NCI-H524 (cell line): ENCODE measurements around the gene BRICD5.
"Not testable (repeated sequence)": the region's sequence is repeated elsewhere in the genome, so short reads cannot be mapped to it uniquely, and the experiment has no call there.

Experiments used
- DNase-seq, 2 experiments: peaks; one replicate each; lab custom pipeline; 2025; lab: John Stamatoyannopoulos, UW

Gene BRICD5

DNA sequence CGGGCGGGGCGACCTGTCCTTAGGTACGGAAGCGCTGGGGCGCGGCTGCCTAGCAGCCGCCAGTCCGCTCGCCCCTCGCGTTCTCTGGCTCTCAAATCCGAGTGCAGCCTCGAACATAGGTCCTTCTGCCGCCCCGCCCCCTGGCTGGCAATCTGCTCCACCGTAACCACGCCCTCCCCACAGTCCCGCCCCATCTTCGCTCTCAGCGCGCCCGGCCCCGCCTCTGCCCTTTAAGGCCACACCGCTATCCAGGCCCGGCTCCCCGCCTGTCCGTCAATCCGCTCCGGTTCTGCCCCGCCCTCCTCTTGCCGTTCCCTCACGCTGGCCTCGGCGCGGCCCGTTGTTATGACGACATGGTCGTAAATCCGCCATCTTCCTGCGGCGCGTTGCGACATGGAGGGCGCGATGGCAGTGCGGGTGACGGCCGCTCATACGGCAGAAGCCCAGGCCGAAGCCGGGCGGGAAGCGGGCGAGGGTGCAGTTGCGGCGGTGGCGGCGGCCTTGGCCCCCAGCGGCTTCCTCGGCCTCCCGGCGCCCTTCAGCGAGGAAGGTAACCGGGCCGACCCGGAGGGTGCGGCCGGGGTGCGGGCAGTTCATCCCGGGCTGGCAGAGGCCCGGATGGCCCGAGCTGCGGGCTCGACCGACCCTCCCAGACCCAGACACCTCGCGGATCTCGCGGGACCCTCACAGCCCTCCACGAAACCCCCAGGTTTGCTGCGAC, 12.7 kb upstream of the BRICD5 start, which contains the start of gene E4F1:
Gene E4F1 (plus strand): TSS at position 371 of the 721 bp plus-strand sequence. CDS start 23 bp downstream, at position 394.
- DNase-seq, result peak; percentile 99

DNA sequence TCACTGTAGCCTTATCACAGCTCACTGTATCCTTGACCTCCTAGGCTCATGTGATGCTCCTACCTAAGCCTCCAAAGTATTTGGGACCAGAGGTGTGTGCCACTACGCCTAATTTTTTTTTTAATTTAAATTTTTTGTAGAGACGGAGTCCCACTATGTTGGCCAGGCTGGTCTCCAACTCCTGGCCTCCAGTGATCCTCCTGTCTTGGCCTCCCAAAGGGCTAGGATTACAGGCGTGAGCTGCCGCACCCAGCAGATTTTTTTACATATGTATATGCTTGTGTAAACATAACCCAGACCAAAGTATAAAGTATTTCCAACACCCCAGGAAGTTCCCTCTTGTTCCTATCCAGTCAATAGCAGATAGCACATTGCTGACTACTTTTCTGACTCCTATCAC, 5.7 kb upstream of the BRICD5 start:
- no peak for DNase-seq

DNA sequence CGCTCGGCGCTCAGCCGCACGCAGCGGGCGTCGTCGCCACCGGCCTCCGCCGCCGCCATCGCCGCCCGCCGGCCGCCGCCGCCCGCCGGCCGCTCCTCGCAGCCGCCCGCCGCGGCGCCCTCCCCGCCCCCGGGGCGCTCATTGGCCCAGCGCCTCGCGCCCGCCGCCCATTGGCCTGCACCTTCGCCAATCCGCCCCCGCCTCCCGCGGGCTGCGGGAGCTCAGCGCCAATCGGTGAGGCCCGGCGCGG, 4.0 kb upstream of the BRICD5 start, which contains the start of gene PGP:
Gene PGP (minus strand): TSS at position 122 of the 250 bp plus-strand sequence. CDS start 63 bp downstream, at position 59.
- DNase-seq, result no peak

DNA sequence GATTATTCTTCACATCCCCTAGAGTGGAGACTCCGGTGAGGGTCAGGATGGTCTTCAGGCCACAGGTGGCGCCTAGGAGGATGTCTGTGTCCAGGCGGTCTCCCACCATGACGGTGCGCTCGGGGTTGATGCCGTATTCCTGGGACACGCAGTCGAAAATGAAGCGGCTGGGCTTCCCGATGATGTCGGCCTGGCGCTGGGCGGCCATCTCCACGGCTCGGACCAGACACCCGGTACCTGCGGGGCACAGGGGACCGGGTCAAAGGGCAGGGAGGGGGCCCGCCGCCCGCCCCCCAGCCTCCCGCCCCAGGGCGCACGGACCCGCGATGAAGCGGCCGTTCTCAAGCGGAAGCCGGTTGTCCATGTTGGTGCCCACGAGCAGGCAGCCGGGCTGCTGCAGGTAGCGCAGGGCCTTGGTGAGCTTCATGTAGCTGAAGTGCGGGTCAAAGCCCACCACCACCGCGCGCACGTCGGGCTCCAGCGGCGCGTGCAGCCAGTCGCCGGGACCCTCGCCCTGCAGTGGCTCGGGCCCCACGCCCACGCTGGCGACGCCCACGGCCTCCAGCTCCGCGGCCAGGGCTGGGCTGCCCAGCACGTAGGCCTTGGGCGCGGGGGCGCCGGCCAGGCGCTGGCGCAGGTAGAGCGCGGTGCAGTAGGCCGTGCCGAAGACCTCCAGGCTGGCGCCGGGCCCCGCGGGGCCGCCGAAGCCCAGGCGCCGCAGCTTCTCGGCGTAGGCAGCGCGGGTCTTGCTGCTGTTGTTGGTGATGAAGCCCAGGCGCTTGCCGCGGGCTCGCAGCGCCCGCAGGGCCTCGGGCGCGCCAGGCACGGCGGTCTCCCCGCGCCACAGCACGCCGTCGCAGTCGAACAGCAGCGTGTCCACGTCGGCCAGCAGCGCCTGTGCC, 3.4 kb upstream of the BRICD5 start:
- peak in 1 of 2 experiments; percentile 25 for DNase-seq

DNA sequence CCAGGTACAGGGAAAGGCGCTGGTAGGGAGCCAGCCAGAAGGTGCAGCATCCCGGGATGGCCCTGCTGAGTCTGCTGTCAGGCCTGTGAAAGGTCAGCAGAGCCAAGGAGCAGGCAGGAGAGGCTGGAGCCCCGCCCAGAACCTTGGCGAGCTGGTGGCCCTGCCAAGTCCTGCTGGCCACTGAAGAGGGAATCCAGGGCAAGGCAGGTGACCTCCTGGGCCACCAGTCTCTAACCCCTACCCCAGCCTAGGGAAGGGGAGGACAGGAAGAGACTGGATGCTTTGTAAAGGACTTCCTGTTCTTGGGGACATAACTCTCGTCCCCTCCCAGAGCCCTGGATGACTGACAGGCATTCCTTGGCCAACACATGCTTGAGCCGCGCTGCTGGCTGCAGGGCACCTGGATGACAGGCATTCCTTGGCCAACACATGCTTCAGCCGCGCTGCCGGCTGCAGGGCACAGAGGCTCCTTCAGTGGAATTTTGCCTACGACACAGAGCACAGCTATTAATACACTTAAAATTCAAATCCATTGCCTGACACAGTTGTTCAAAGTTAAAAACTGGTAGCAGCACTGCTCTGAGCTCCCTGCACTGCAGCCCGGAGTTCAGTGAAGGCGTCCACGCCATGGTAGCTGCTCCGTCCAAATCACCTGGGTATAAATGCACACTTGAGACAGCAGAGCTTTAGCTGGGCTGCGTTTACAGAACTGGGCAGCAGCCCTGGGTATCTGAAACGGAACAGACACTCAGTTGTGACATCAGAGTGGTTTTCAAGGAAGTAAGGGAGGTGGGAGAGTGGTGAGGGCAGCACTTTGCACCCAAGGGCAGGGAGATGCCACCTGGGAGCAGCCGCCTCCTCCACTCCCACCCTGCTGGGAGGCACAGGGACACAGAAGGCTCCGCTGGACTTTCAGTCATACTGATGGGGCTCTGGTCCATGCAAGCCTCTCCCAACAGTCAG, 2.0 kb upstream of the BRICD5 start:
- no peak for DNase-seq

DNA sequence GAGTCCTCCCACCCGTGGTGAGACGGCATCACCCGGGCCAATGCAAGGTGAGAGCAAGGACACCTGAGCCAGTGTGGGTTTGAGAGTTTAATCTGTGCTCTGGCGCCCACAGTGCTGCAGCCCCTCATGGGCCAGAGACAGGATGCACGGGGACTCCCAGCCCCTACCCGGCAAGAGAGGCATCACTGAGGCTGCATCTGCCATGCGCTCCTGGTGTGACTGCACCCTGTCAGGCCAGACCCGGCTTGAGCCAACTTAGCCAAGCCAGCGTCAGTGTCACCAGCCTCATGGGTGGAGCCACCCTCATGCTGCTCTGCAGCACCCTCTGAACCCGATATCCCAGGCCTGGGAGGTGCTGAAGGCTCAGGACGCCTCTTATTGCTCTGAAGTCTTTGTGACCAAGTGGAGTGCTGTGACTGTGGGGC, 1.3 kb upstream of the BRICD5 start:
- no peak for DNase-seq

DNA sequence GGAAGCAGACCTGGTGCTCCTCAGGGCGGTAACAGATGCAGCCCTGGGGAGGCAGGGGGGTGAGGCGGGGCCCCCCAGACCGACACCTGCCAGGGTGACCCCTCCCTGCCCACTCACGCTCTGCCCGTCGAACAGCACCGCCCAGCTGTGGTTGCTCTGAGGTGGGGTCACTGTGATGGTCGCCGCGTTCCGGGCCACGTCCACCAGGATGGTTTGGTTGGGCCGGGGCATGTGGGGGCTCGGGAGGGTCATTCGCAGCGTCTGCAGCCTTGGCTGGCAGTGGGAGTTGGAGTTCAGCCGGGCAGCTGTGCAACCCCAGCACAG, 692 bp downstream of the BRICD5 start:
- no peak for DNase-seq

DNA sequence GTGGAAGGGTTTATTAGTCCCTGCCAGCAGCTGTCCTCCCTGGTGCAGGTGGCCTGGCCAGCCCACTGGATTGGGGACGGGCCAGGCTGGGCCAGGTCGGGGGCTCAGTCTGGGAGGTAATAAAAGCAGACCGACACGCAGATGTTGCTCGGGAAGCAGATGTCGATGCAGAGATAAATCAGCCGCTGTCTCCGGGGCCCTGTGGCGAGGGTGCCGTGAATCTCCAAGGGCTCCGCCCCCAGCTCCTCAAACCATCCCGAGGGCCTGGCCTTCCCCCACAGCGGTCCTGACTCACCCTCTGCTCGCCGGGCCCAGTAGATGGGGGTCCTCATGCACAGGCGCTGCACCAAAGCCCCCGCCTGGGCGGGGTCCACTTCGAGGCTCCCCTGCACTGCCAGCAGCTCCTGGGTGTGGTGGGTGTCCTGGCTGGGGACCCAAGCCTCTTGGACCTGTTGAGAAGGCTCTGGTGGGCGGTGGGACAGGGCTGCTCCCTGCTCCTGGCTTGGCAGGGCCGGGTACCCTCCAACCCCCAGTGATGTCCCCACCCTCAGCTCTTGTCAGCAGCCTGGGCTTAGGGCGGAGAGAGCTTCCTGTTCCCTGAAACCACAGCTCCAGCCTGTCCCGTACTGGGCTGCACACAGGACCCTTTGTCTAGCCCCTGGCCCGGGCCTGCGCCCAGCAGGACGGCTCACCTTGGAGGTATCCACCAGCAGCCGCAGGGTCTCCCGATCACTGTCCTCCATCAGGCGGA, 1.2 kb downstream of the BRICD5 start:
- DNase-seq, result peak in 1 of 2 experiments; percentile 37

DNA sequence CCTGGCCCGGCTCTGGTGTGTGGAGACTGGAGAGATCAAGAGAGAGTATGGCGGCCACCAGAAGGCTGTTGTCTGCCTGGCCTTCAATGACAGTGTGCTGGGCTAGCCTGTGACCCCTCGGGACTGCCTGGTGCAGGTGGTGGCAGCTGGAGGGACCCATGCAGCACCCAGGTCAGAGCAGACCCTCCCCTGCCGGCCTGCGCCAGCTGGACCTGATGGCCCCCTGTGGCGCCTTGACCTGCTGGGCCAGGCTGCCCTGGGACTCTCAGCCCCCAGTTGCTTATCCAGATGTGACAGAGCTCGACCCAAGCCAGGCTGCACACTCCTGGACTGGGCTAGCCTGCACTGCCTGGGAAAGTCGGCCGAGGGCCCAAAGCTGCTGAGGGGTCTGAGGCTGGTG, 1.9 kb downstream of the BRICD5 start:
- DNase-seq, result no peak

DNA sequence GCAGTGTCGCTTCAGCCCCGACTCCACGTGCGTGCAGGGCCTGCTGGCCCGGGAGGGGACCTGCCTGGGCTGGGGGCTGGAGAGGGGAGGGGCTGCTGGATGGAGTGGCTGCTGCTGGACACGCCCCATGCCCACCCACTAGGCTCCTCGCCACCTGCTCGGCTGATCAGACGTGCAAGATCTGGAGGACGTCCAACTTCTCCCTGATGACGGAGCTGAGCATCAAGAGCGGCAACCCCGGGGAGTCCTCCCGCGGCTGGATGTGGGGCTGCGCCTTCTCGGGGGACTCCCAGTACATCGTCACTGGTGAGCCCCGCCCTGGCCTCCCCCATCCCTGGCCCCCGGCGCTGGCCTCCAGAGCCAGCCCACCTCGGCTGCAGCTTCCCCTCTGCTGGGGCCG, 2.4 kb downstream of the BRICD5 start:
- no peak for DNase-seq

DNA sequence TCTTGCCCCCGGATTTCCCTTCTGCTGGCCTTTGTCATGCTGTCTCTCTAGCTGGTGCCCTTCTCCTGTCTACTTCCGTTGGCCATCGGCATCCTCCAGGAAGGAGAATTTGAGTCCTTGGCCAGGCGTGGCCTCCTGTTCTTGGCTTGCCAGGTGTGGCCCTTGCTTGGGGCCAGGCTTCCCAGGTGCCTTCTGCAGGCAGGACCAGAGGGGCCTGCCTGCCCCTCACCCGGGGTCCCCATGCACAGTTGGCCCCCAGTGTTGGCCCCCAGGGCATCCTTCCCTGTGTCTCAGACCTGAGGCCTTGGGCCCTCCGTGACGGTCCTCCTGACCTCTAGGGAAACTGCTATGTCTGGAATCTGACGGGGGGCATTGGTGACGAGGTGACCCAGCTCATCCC, 2.8 kb downstream of the BRICD5 start:
- no peak for DNase-seq

DNA sequence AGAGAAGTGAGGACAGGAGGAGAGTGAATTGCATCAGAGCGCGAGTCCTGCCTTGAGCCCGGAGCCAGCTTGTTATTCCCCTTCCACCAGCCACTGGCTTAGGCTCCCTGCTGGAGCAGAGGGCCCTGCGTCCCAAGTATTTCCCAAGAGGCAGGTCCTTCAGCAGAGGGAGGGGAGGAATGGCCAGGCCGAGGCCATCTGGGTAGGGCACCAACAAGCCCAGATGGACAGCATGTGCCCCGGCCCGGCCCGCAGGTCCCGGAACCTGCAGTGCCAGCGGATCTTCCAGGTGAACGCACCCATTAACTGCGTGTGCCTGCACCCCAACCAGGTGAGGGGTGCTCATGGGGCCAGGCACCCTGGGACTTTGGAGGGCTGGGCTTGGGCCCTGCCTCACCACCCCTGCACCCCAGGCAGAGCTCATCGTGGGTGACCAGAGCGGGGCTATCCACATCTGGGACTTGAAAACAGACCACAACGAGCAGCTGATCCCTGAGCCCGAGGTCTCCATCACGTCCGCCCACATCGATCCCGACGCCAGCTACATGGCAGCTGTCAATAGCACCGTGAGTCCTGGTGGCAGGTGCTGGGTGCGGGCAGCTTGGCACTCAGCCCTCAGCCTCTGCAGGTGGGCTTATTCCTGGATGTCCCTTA, 3.8 kb downstream of the BRICD5 start:
- DNase-seq, result no peak

DNA sequence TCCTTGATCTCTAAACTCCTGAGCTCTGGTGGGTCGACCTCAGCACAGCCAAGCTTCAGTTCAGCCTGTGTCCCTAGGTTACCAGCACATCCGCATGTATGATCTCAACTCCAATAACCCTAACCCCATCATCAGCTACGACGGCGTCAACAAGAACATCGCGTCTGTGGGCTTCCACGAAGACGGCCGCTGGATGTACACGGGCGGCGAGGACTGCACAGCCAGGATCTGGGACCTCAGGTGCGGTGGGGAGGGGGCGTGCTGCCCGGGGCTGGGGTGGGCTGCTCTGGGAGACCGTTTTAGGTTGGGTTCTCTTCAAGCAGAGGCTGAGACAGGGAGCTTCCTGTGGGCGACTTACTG, 4.3 kb downstream of the BRICD5 start:
- DNase-seq, result no peak

DNA sequence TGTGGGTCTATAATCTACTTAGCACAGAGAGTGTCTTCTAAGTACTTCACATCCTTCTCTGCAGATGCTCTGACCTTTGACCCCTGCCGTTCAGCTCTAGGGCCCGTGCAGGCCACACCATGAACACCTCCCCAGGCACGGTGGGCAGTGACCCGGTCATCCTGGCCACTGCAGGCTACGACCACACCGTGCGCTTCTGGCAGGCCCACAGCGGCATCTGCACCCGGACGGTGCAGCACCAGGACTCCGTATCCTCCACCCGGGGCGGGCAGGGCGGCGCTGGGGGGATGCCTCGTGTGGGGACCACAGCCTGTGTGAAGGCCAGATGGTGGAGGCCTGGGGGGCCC, 4.7 kb downstream of the BRICD5 start:
- DNase-seq, result no peak

DNA sequence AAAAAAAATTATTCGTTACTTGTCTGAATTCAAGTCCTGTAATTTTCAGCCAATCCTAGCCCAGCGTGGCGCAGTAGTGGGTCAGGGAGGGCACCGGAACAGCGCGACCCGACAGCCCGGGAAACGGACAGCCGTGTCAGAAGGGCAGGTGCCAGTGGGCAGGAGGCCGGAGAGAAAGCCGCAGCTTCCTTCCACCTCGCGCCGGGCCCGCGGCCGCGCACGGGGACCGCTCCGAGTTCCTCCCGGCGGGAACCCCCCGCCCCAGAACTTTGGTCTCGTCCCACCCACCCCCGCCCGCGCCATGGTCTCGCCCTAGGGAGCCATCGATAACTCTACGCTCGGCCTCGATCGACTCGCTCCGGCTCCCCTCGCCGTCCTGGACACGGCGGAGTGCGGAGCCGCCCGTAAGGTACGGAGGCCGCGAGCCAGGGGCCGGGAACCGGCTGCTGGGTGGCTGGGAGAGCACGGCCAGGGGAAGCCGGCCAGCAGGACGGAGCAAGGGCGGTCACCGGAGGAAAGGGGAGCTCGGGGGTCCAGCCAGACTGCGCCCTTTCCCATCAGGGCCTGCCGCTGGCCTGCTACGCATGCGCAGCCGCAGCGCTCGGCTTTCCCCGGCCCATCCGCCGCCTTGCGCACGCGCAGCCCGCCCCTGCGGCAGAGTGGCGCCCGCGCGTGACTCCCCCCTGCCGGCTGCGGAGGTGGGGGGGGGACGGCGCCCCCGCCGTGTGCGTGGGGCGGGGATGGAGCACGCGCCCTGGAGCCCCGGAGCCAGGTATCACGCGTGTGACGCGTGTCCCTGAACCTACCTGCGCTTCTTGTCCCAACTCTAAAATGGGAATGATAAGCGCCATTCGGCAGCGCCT, 5.3 kb downstream of the BRICD5 start, which contains the start of gene MLST8:
Gene MLST8 (plus strand): TSS at position 351 of the 863 bp plus-strand sequence. CDS start 632 bp downstream, outside the sequence.
- peak; percentile 77 to 85 for DNase-seq

DNA sequence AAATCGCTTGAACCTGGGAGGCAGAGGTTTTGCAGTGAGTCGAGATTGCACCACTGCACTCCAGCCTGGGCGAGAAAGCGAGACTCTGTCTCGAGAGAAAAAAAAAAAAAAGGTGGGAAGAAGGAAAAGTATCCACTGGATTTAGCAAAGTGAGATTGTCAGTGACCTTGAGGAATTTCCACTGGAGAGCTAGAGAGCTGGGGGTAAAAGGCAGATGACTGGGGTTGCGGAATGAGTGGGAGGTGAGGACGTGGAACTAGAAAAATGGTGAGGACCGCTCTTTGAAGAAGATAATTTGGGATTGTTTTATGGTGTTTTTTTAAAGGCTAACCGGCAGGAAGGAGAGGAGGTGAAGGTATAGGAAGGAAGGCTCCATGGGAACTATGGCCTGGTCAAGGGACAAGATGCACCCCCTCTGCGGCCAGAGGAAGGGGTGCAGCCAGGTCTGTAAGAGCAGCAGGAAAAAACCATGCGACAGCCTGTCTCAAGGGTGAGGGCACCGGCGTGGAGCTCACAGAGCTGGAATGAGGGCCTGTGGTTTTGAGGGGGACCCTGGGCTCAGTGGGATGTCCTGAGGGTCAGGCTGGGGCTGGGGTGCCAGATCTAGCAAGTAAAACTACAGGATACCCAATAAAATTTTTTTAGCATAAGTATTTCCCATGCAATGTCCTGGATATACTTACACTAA, 6.1 kb downstream of the BRICD5 start:
- no peak for DNase-seq

DNA sequence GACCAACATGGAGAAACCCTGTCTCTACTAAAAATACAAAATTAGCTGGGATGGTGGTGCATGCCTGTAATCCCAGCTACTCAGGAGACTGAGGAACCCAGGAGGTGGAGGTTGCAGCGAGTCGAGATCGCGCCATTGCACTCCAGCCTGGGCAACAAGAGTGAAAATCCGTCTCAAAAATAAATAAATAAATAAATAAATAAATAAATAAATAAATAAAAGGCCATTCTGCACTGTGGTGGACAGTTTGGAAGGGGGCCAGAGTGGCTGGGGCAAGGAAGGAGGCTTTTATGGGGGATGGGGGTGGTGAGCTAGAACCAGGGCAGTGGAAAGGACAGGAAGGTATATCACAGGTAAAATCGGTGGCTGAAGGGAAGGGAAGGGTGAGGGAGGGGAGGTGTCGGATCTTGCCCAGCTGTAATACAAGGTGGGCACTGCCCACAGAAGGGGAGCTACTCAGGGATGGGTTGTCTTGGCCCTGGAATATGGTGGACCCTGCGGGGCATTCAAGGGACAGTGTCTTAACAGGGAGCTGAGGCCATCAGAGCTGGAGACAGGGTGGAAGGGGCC, 7.5 kb downstream of the BRICD5 start:
- DNase-seq, result not testable (repeated sequence)

DNA sequence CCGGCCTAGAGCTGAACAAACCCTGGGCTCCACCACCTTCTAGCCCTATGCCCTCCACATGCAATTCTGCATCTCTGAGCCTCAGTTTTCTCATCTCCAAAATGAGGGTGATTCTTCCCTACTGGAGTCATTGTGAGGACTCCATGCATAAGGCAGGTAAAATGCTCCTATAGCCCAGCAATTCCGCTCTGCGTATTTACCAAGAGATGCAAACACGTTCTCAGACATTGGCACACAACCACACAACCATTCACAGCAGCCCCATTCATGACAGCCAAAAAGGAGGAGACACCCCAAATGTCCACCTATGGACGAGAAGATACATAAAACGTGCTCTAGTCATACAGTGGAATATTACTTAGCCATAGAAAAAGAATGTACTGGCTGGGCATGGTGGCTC, 10.3 kb downstream of the BRICD5 start:
- DNase-seq, result no peak

DNA sequence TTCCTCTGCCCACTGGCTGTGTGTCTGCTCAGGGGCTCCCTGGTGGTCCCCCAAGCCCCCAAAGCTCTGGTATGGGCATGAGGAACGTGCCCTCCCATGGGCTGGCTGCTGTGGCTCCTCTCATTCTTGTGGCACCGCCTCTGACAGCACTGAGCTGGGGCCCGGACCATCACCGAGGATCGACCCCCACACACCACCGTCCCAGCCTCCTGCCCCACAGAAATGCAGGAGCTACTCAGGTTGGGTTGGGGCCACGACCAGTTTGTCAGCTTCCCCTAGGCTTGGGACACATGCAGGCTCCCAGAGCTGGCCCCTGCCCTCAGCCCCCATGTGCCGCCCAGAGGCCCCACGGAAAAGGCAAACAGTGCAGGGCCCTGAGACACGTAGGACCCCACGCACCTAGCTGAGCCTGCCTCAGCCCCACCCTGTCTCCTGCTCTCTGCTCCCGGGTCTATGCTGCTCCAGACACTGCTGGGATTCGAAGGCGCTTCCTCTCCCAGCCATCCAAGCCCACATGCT, 11.0 kb downstream of the BRICD5 start:
- DNase-seq, result no peak
